Superior temporal gyrus (tissue), 1 donor: ENCODE data around the gene SERP2.
A peak's percentile ranks its signal among the peaks of the same experiment; 100 is the strongest.

Experiments used
- DNase-seq: peaks from one replicate; pipeline ENCODE4 v3.0.0-alpha.2; 2016; ENCODE audit errors: extremely low spot score

The SERP2 gene

DNA sequence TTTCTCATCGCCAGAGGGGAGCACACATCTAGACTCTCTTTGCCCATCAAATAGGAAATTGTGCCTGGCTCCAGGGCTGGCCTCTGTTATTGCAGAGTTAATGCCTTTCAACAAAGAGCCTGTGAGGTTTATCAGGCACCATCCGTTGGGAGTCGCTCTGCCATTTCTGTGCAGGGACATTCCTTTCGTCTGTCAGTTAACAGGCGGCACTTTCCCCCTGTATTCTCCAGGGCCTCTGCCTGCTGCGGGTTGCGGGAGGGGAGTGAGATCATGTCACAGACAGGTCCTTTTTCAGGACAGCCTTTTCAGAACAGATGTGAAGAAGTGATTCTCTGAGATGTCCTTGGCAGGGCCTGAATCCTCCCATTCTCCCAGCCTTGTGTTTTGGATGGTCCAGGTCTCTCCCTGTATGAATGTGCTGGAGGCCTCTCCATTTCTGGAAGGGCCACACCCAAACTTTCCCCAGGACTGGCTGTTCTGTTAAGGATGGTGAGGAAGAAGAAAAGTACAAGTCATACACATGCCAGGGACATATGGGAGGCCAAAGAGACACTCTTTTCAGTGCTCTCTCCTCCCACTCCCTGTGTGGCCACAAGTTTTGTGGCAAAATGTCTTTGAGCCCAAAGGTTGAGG, 14.9 kb downstream of the SERP2 start:
- DNase-seq: no peak

DNA sequence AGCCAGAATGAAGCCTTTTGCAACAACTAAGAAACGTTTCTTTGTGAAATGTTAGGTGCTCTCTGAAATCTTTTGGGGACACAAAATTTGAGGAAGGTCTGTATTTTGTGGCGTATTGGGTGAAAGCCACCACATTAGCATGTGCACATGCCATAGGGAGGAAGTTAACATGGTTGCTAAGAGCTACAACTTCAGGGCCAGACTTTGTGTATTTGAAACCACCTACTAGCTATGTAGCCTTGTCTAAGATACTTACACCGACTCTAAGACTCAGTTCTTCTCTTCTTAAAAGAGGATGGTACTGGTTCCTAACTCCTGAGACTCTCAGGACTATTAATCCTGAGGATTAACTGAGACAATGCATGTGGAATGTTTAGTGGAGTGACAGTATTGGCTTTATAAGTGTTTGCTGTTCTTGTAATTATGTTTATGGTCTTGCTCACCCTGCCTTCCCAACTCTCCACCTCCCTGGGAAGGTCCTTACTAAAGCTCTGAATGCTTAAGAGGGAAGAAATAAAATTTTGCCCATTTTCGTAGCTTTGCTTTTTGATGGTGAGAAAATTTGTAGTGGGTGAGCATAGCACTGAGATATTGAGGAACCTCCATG, 15.5 kb downstream of the SERP2 start:
- DNase-seq: no peak

DNA sequence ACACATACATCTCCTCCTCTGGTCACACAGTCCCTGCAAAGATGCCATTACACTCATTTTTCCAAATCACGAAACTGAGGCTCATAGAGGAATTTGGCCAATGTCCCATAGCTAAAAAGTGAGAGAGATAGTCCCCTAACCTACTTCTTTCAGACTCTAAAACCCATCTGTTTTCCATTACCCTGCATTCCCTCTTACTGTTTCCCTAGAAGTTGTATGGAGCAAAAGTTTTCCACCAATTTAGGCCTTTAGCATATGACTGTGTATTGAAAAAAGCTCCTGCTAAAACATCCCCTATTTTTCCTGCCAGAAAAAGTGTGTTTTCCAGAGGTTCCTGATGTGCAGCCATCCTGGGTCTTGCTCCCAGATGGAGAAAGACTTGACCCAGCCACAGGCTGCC, 16.3 kb downstream of the SERP2 start:
- no peak for DNase-seq

DNA sequence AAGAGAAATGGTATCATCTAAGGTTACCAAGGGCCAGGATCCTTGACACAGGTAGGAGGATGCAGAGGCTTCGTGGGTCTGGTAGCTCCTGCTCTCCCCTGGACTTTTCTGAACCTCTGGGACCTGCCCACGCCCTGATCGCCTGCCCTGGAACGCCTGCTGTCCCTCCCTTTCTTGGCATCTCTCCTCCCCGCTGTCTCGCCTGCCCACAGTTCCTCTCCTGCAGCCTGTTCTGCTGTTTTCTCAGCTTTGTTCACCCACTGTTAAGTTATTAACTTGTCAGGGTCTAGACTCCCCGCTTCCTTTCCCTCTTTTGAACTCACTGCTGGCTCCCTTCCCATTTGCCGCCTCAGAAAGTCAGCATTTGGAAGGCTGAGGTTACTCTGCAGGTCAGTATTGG, 19.8 kb downstream of the SERP2 start:
- peak; percentile 29 for DNase-seq

DNA sequence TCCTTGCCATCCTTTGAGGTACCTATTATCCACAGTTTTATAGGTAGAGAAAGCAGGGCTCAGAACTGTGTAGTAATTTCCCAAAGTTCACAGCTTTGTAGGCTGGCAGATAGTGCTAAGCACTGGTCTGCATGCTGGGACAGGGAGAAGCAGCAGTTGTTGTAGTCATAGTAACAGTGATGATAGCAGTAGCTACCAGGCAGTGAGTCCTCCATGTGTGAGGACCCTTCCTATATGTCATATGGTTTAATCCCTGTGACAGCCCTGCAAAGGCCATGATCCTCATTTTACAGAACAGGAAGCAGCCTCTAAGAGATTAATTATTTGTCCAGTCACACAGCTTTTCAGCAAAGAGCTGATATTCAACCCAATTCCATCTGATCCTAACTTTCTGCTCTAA, 21.0 kb downstream of the SERP2 start:
- no peak for DNase-seq

DNA sequence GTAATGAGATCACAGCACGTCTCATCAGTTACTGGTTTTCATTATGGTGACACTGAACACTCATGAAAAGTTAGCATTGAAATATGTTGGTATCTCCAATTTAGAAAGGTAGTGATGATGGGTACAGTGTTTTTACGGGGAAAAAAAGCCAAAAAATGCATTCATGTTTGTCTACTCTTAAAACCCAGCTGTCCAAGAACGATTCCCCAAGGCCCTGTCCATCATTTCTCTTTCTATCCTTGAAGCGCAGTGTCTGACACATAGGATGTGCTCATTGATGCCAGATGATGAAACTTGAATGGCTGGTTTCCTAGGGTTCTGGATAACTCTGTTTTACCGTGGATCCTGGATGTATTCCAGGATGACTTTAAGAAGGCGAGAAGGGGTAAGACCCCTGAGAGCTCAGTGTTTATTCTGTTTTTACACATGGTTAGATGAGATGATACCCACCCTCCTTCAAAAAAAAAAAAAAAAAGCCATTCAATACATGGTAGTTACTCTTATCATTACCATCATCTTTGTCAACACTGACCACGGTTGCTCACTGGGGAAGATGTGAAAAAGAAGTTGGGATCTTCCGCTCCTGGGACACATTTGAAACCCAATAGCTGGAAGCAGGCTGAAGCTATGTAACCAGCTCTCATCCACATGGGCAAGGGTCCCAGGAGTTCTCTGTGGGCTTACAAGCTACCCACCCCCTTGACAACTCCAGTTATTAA, 22.5 kb downstream of the SERP2 start:
- DNase-seq: no peak

DNA sequence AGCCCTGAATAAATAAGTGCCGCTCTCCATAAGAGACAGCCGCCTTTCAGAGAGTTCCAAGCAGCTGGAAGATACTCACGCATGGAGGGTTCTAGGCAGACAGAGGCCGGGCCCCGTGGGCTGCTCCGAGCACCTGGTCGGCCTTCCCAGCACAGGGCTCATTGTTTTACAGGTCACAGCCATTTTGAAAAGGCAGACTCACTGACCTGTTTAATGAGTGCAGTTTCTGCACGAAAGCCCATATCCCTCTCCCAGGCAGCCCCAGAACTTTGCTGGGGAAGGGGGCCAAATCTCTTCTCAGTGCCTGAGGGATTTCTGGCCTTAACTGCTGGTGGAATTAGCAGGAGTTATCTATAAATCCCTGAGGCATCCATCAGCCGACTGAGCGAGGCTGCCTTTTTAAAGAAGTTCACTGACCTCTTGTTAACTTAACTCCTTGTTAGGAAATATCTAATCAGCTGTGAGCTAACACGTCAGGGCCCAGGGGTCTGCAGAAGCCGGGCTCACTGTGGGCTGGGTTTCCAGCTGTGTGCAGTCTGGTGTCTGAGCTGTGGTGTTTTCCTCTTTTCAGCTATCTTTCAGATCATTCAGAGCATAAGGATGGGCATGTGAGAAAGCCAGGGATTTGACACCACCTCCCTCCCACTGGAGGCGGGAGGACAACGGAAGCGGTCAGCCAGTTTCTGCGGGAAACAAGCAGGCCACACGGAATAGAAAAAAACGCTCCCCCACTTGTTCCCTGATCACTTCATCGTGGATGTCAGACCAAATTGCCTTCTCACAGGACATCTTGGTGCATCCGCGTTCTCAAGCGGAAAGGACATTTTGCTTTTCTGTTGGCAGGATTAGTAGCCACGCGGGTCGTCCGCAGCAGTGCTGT, 23.3 kb downstream of the SERP2 start:
- DNase-seq: peak; percentile 13

DNA sequence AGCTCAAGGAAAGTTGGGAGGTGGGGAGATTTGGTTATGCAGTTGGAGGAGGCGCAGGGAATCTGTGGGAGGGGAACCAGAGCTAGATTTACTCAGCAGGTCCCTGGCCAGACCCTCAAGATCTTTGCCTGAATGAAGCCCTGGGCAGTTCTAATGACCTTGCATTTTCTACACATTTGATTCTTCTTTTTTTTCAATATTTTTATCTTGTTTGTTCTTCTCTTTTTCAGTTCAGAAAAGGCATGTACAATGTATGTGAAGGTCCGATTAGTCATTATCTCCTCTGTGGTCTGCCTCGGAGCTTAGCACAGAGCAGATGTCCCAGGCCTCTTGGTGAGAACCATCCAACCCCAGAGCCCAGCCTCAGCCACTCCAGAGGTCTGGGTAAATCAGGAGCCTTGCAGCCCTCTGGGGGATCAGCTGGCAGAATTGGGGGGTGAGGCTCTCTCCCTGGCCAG, 24.2 kb downstream of the SERP2 start:
- no peak for DNase-seq

DNA sequence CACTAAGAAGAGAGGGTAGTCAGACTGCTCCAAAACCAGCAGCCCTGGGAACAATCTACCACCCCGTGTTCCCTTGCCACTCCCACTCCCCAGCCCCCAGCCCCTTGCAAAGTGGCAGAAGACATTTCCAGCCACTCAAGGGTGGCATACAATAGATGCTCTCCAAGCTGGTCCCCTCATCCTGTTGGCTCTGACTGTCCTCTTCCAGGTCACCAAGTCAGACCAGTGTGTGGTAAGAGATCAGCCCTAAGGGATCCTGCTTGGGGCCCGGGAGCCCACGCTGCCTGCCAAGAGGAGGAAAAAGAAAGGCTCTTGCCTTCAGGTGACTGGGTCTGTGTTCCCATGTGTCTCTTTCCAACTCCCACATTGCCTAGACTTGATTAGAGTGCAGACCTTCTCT, 25.0 kb downstream of the SERP2 start:
- DNase-seq: no peak

DNA sequence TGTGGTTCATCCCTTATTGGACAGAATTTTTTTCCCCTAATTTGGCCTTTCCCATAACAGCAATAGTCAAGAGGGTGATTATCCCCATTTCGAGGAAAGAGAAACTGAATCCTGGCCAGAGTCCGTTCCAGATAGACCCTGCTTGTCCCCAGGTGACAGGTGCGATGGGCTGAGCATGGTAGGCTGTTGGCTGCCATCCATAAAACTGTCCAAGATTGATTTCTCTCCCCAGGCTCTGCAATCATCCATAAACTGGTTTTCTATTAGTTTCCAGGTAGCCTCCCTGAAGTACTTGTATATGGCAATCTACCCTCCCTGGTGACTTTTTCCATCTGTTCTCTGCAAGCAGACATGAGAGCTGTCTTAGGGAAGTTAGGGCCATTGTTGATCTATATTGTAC, 25.4 kb downstream of the SERP2 start:
- no peak for DNase-seq

DNA sequence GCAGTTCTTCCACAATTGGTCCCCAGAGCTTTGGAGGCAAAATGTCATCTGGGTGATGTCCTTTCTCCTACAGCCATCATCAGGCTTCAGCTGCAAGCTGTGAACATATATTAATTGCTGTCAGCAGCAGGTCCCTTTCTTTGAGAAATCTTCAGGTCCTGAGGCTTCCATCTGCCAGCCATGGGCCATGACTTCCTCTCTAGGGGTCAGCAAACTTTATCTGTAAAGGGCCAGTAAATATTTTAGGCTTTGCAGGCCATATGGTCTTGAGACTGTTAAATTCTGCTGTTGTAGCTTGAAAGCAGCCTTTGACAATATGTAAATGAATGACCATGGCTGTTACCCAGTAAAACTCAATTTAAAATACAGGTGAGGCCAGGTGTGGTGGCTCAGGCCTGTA, 27.1 kb downstream of the SERP2 start:
- no peak for DNase-seq

DNA sequence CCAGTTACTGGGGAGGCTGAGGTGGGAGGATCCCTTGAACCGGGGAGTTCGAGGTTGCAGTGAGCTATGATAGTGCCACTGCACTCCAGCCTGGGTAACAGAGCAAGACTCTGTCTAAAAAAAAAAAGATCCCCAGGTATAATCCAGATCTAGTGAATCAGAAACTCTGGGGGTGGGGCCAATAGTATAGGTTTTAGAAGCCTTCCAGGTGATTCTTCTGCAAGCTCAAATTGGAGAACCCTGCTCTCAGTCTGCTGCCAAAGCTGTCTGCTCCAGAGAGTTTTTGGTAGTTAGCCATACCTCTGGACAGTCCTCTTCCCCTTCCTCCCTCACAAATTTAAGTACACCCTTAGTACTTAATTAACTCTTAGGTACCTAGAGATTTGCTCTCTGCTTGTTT, 28.0 kb downstream of the SERP2 start:
- DNase-seq: no peak

DNA sequence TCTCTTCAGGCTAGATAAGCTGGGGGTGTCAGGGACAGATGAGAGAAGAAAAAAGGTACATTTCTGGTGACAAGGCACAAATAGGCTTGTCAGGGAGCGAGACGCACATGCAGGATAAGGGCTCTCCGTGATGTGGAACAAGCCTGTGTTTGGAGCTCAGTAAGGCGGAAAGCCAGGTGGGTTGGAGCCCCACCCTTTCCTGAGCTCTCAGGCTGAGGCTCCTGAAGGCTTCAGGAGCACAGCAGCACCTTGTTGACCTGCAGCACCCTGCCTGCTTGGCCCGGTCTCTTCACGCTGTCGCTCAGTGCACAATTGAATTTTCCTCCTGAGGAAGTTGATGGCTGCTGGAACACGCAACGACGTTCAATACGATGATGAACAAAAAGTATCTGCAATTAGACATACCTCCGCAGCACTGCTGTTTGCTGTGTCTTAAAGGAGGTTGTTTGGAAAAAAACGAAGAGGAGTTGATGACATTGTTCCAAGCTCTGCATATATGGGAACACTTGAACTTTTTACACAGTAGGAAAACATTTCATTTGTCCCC, 29.3 kb downstream of the SERP2 start:
- DNase-seq: no peak

DNA sequence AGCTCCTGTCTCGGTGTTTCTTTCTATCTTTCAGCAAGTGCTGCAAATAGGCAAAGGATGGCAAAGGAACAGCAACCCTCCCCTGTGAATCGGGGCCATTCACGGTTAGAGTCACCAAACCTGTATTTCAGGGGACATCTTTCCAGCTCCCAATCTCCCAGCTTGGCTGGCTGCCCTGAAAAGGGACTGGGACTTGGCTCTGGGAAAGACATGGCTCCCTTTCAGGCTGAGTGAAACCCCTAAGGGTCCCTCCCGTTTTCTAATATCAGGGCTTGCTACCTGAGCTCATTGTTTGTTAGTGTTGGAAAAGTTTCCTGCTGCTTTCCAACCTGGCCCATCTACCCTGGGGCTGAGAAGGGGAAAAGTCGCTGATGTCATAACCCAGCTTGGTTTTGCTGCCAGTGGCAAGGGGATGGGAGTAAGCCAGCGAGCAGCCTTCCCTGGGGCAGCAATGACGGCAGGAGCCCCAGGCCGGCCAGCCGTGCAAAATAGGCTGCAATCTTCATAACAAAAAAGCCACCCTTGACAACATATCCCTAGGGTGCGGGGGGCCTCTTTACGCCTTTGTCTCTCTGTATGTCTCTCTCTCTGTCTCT, 29.9 kb downstream of the SERP2 start:
- DNase-seq: no peak

DNA sequence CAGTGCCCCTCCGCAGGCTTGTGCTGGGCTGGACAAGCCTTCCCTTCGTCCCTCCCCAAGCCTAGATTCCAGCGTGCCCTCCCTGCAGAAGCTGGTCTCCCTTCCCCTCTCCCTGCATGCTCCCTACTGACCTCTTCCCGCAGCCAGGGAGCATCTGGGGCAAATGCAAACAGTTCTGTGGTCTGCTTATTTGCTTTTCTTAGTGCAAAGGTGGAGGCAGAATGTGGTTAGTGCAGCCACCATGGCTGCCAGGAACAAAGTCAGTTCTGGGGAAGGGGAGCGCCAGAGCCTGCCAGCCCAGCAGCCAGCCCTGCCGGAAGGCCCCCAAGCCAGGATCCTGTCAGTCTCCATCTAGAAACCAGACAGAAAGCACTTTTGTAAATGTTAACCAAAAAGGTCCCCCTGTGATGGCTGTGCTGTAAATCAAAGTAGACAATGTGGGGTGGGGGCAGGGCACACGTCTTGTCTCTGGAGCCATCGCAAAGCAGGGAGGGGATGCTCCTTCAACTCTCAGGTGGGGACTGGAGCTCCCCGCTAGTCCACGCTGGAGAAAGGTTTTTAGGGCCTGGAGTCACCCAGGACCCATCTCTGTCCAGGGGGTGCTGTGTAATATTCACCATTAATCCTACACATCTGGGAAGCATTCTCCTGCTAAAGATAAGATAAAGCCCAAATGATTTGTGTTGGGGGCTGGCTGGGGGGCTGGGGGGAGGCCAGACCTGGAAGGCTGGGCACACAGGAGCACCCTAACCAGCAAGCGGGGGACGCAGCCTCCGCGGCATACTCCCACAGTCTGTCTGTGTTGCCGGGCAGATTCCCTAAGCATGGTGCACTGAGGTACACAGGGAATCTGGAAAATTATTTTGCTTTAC, 30.9 kb downstream of the SERP2 start:
- DNase-seq: no peak

DNA sequence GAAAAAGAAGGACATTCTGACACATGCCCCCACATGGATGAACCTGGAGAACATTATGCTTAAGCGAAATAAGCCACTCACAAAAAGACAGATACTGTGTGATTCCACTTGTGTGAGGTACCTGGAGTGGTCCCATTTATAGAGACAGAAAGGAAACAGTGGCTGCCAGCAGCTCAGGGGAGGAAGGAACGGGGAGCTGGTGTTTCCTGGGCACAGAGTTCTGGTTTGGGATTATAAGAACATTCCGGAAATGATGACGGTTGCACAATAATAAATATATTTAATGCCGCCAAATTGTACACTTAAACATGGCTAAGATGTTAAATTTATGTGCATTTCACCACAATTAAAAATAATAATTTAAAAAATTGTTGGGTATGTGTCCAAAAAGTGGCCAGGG, 33.0 kb downstream of the SERP2 start:
- no peak for DNase-seq

DNA sequence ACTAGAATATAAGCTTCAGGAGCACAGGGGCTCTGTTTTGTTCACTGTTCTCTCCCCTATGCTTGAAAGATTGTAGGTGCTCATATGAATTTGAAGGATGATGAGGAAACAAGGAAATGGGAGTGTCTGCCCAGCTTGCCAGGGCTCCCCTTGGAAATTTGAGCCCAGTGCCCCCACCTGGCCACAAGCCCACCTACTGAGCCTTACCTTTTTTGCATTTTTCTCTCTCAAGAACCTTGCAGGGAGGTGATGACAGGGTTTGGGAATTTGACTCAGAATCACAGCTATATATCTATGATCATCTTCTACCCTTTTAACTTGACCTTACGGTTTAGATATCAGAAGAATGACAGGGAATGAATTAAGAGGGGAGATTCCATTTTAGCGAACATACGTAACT, 33.8 kb downstream of the SERP2 start:
- DNase-seq: no peak

DNA sequence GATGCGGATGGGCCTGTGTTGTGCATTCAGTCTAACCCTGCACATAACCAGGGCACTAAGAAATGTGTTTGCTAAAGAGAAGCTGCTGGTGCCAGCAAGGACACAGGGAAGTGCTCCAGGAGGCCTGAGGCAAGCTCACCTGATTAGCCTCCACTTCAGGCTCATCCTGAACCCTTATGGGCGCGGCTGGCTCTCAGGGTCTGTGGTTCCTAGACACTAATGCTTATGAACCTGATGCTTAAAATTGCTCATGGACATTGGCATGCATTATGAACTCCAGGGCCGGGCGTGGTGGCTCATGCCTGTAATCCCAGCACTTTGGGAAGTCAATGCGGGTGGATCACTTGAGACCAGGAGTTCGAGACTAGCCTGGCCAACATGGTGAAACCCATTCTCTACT, 34.3 kb downstream of the SERP2 start:
- no peak for DNase-seq

DNA sequence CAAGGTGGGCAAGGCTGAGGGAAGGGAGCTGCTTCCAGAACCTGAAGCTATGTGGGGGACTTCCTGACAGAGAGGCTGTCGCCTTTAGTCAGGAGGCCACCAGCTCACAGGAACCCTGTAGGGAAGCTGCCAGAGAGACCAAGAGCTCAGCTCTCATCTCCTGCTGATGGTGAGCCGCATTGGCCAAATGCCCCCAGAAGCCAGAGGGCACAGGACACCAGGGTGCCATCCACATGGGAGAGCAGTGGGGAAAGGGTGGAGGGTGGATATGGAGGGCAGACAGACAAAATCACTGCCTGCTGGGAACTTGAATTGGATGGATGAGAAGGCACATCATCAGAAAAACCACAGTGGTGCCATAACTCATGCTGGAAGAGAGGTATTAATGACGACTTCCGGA, 36.0 kb downstream of the SERP2 start:
- DNase-seq: no peak

DNA sequence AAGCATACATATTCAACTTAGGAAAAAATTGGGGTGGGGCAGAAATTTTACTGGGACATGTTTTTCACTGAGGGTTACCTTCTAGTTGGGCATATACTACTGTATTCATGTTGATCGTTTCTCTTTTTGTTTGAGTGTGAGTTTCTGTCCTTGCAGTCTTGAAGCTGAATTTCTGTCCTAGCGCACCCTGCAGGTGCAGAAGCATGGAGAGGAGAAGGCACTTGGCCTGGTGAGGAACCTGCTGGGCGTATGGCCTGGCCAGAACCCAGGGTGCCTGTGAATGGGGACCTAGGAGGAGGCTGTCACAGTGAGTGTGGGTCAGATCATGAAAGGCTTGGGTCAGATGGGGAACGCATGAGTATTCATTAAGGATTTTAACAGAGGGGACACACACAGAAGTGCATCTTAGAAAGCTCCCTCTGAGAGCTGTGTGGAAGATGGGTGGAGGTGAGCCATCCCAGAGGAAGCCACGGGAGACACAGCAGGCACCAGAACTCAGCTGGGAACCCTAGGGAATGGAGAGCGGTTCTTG, 36.8 kb downstream of the SERP2 start:
- DNase-seq: no peak
